PC-3 (cell line): Measurements from ENCODE around the gene TPRG1. TPM values are rescaled to one million over a fixed set of nuclear protein-coding genes. Genes with fewer than 3 reads are reported as not detected.

Source experiments
- ATAC-seq: fragments of 200-7000 bp; cut with Tn5 transposase; 2 replicates; pipeline ENCODE4 v1.9.1; 2020; ENCODE audit warnings: mild to moderate bottlenecking, moderate library complexity
- BruUV-seq: library from RNA; stranded (reverse); fragments of 400-500 nt; replicated peaks from 2 replicates; lab custom pipeline; 2021; lab: Mats Ljungman, UMichigan
- CTCF ChIA-PET: fragments of 300-600 bp; sonication (Branson Sonifier 250); formaldehyde crosslinking; loops from one replicate; lab custom pipeline; 2022; ENCODE audit warnings: antibody characterized with exemption; lab: Charles Lee
- POLR2A ChIA-PET: fragments of 300-600 bp; sonication (Branson Sonifier 250); formaldehyde crosslinking; loops from one replicate; lab custom pipeline; 2022; ENCODE audit warnings: antibody characterized with exemption; ENCODE audit not compliant: unreplicated experiment; lab: Charles Lee
- DNase-seq: peaks from one replicate; pipeline ENCODE4 v3.0.0-alpha.2; 2015
- H2AFZ ChIP-seq: fragments of 300-600 bp; sonication (generic); 2 replicates; pipeline ENCODE4 v1.6.0; 2016; ENCODE audit warnings: antibody characterized with exemption, low read length
- H3F3A ChIP-seq: fragments of 300-600 bp; sonication (generic); one replicate; pipeline ENCODE4 v1.6.0; 2017; ENCODE audit warnings: antibody characterized with exemption, low read length, control low read depth, mild to moderate bottlenecking; ENCODE audit not compliant: unreplicated experiment
- H3K27ac ChIP-seq: fragments of 300-600 bp; sonication (generic); 2 replicates; pipeline ENCODE4 v1.5.1; 2016; ENCODE audit warnings: mild to moderate bottlenecking, low read length
- H3K27me3 ChIP-seq: fragments of 300-600 bp; sonication (generic); 2 replicates; pipeline ENCODE4 v1.6.1; 2016; ENCODE audit warnings: low read length, mixed read lengths
- H3K36me3 ChIP-seq: fragments of 300-600 bp; sonication (generic); 2 replicates; pipeline ENCODE4 v1.6.1; 2016; ENCODE audit warnings: low read depth, mixed run types, low read length, mixed read lengths
- H3K4me1 ChIP-seq: fragments of 300-600 bp; sonication (generic); 2 replicates; pipeline ENCODE4 v1.5.1; 2016; ENCODE audit warnings: low read length; ENCODE audit not compliant: insufficient read depth
- H3K4me2 ChIP-seq: fragments of 300-600 bp; sonication (generic); 2 replicates; pipeline ENCODE4 v1.6.0; 2016; ENCODE audit warnings: low read length
- H3K4me3 ChIP-seq: fragments of 300-600 bp; sonication (generic); 2 replicates; pipeline ENCODE4 v1.5.1; 2016; ENCODE audit warnings: mild to moderate bottlenecking, low read length, mixed read lengths
- H3K79me2 ChIP-seq: fragments of 300-600 bp; sonication (generic); 2 replicates; pipeline ENCODE4 v1.6.1; 2017; ENCODE audit warnings: low read length, mixed read lengths
- H3K9ac ChIP-seq: fragments of 300-600 bp; sonication (generic); 2 replicates; pipeline ENCODE4 v1.6.0; 2016; ENCODE audit warnings: mild to moderate bottlenecking, low read length
- H3K9me2 ChIP-seq: fragments of 300-600 bp; sonication (generic); replicated peaks from 2 replicates; pipeline ENCODE4 v1.6.1; 2016; ENCODE audit warnings: mixed run types, low read length, mixed read lengths
- H3K9me3 ChIP-seq: fragments of 300-600 bp; sonication (generic); 2 replicates; pipeline ENCODE4 v1.6.1; 2016; ENCODE audit warnings: low read length, mixed read lengths
- H4K20me1 ChIP-seq: fragments of 300-600 bp; sonication (generic); 2 replicates; pipeline ENCODE4 v1.6.1; 2016; ENCODE audit warnings: low read length, mixed read lengths
- EZH2 ChIP-seq: fragments of 300-600 bp; sonication (generic); IDR thresholded peaks from one replicate; pipeline ENCODE4 v1.6.1; 2017; ENCODE audit warnings: antibody characterized with exemption, mild to moderate bottlenecking, low read length; ENCODE audit not compliant: unreplicated experiment
- EZH2phosphoT487 ChIP-seq: fragments of 300-600 bp; sonication (generic); IDR thresholded peaks from 2 replicates; pipeline ENCODE4 v1.6.1; 2018; ENCODE audit warnings: mild to moderate bottlenecking, antibody characterized with exemption, low read length, borderline replicate concordance
- intact Hi-C: fragments of 100-400 bp; cut with micrococcal nuclease; formaldehyde crosslinking; loops from 2 replicates; pipeline ENCODE4 v1.9.0; 2023
- total RNA-seq: library from RNA; depleted of rRNA; stranded (reverse); fragments of >200 nt; gene quantifications from 2 replicates; pipeline ENCODE4 v1.2.3, GENCODE V29; 2014
- TF ChIP-seq, protein P1 (sequence below): fragments of 300-600 bp; sonication (generic); conservative IDR thresholded peaks from 2 replicates; pipeline ENCODE4 v1.5.1; 2017; ENCODE audit warnings: antibody characterized with exemption, low read depth, mild to moderate bottlenecking, low read length

TPRG1 gene
- total RNA-seq, 1 experiment from 2014 or later = 1.2 TPM

DNA sequence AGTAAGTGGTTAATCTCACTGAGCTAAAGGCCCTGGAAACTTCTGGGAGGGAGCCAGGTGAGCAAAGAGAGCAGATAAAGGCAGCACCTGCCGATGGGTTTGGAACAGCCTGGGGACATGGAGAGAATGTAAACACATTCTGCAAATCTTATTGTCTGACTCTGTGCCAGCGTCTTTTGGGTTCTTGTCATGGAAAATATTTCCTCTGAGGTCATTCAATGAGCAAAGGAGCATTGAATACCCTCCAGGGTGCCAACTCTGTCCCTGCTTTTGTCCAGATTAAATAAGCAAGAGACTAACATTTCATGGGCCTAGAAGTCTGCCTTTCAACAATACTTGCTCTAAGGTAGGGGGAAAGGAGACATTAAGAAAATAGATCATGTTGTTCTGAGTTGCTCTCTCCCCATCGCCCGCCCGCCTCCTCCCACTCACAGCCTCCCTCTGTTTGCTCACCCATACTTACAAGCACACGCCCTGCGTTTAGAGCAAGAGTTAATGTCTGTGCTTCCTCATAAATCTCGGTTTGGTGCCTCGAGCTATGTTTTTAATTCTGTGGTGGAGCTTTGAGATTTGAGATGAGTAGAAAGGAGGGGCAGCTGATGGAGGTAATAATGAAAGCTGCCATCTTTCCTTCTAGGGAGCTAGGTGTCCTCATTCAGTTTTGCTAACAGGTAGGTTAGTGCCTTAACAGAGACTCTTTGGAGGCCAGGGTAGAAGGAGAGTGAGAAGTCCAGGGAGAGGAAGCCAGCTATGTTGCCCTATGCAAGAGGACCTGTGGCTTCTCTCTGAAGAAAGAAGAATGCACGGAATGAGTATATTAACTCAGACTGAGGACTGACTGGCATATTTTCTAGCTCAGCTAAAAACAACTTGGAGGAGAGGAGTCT is 132.9 kb downstream of the TPRG1 start:
- Histone ChIP-seq H3K4me2 (peak overlapping the region; percentile 80), H3K4me1 (peaks cover 40% of the 10 kb centered on the region), H3K9me2 (no peaks in the 10 kb centered on the region), H3K27ac (peak overlapping the region; percentile 94), H2AFZ (peak overlapping the region; percentile 50), H3K4me3 (peak overlapping the region; percentile 48; the same call in 1 of the 2 replicates), H3K9ac (peak overlapping the region; percentile 71), H3K36me3 (no peaks in the 10 kb centered on the region), H3K9me3 (no peaks in the 10 kb centered on the region), H3K79me2 (no peaks in the 10 kb centered on the region), H4K20me1 (no peaks in the 10 kb centered on the region), H3K27me3 (no peaks in the 10 kb centered on the region), H3F3A (peaks cover 4% of the 10 kb centered on the region)
- DNase-seq (peak; percentile 99), ATAC-seq (peak; percentile 83)
- ChIA-PET CTCF (interaction anchor here (0.6 to 1.2 kb wide), 3 partner anchors 20 to 583 kb away, joined by 3 to 4 read pairs (median 3); no protein-coding TSS in a partner anchor), POLR2A (interaction anchor here (0.5 to 1.2 kb wide), 8 partner anchors 11 to 883 kb away, joined by 3 to 5 read pairs (median 3); no protein-coding TSS in a partner anchor)
- TSS peak; percentile 68 for BruUV-seq
- intact Hi-C loops = loop anchor here (1.0 to 2.0 kb wide), 6 partner anchors 12 to 411 kb away; no protein-coding TSS in a partner anchor
- no peak for TF ChIP-seq EZH2phosphoT487
- TF ChIP-seq, protein P1, sequence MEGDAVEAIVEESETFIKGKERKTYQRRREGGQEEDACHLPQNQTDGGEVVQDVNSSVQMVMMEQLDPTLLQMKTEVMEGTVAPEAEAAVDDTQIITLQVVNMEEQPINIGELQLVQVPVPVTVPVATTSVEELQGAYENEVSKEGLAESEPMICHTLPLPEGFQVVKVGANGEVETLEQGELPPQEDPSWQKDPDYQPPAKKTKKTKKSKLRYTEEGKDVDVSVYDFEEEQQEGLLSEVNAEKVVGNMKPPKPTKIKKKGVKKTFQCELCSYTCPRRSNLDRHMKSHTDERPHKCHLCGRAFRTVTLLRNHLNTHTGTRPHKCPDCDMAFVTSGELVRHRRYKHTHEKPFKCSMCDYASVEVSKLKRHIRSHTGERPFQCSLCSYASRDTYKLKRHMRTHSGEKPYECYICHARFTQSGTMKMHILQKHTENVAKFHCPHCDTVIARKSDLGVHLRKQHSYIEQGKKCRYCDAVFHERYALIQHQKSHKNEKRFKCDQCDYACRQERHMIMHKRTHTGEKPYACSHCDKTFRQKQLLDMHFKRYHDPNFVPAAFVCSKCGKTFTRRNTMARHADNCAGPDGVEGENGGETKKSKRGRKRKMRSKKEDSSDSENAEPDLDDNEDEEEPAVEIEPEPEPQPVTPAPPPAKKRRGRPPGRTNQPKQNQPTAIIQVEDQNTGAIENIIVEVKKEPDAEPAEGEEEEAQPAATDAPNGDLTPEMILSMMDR = no peak

DNA sequence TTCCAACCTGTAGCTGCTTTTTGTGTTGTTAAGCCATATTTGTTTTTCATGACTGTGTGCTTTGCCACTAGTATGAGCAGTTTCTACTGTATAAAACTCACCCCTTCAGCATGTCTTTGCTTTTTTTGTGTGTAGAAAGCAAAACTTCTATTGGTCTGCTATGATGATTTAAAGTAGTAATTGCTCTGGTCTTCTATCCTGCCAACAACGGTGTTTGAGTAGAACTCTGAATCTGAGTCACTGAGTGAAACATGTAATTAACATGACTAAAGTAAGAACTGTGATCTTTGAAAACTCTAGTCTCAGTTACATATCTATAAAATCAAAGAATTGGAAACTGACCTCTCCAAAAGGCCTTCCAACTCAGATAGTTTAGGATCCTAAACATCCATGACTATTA is 133.6 kb downstream of the TPRG1 start:
- H3K9me2 ChIP-seq = no peaks in the 10 kb centered on the region
- H3K79me2 ChIP-seq = no peaks in the 10 kb centered on the region
- POLR2A ChIA-PET = interaction anchor here (0.6 to 1.2 kb wide), 5 partner anchors 19 to 401 kb away, joined by 3 to 5 read pairs (median 3); no protein-coding TSS in a partner anchor
- no TSS peak for BruUV-seq
- H3K9ac ChIP-seq = peak overlapping the region; percentile 71
- CTCF ChIA-PET = interaction anchor here (0.6 to 1.1 kb wide), 2 partner anchors 19 to 582 kb away, joined by 3 read pairs; no protein-coding TSS in a partner anchor
- no peaks in the 10 kb centered on the region for H3K9me3 ChIP-seq
- no peak overlapping the region for H2AFZ ChIP-seq
- no peaks in the 10 kb centered on the region for H3K27me3 ChIP-seq
- no peak for TF ChIP-seq EZH2phosphoT487
- TF ChIP-seq EZH2 = no peak
- TF ChIP-seq, protein P1 = no peak
- peaks cover 4% of the 10 kb centered on the region for H3F3A ChIP-seq
- intact Hi-C loops = loop anchor here (2.0 kb wide), 1 partner anchor 29 kb away; no protein-coding TSS in a partner anchor
- DNase-seq (peak; percentile 68), ATAC-seq (peak; percentile 21)
- no peaks in the 10 kb centered on the region for H4K20me1 ChIP-seq
- H3K36me3 ChIP-seq = no peaks in the 10 kb centered on the region
- peak overlapping the region; percentile 48; the same call in 1 of the 2 replicates for H3K4me3 ChIP-seq
- H3K4me1 ChIP-seq = peaks cover 40% of the 10 kb centered on the region
- H3K4me2 ChIP-seq = peak overlapping the region; percentile 80
- H3K27ac ChIP-seq = peak overlapping the region; percentile 94
